NK-92 (cell line): ENCODE data around the gene GLO1.
"Not testable (repeated sequence)": the region's sequence is repeated elsewhere in the genome, so short reads cannot be mapped to it uniquely, and the experiment has no call there.

ENCODE experiments used
- DNase-seq: peaks from one replicate; lab custom pipeline; 2025; ENCODE audit not compliant: unreplicated experiment; lab: John Stamatoyannopoulos, UW

The GLO1 gene

GRCh38 chr6:38708496-38708895 lies 5.6 kb upstream of the GLO1 start:
- DNase-seq = no peak

GRCh38 chr6:38705924-38706323 lies 3.0 kb upstream of the GLO1 start:
- no peak for DNase-seq

- no peak for DNase-seq
Observed at GRCh38 chr6:38703949-38704590, 1.1 kb upstream of the GLO1 start.

- no peak for DNase-seq
Observed at GRCh38 chr6:38701551-38701950, 1.4 kb downstream of the GLO1 start.

- DNase-seq = not testable (repeated sequence)
Observed at GRCh38 chr6:38699702-38700101, 3.2 kb downstream of the GLO1 start.

GRCh38 chr6:38697846-38698245 lies 5.1 kb downstream of the GLO1 start:
- DNase-seq = no peak

GRCh38 chr6:38696345-38696744 lies 6.6 kb downstream of the GLO1 start:
- DNase-seq = no peak

GRCh38 chr6:38695933-38696332 lies 7.0 kb downstream of the GLO1 start:
- no peak for DNase-seq

GRCh38 chr6:38695227-38695900 lies 7.6 kb downstream of the GLO1 start:
- no peak for DNase-seq

- no peak for DNase-seq
Observed at GRCh38 chr6:38688579-38689087, 14.3 kb downstream of the GLO1 start.

- DNase-seq = no peak
Observed at GRCh38 chr6:38687549-38687948, 15.4 kb downstream of the GLO1 start.

GRCh38 chr6:38687043-38687353 lies 15.9 kb downstream of the GLO1 start:
- DNase-seq = no peak

- DNase-seq = no peak
Observed at GRCh38 chr6:38686270-38687042, 16.5 kb downstream of the GLO1 start.

- no peak for DNase-seq
Observed at GRCh38 chr6:38684904-38685303, 18.0 kb downstream of the GLO1 start.

GRCh38 chr6:38684237-38684636 lies 18.7 kb downstream of the GLO1 start:
- no peak for DNase-seq

- DNase-seq = no peak
Observed at GRCh38 chr6:38681850-38682249, 21.1 kb downstream of the GLO1 start.

- no peak for DNase-seq
Observed at GRCh38 chr6:38679668-38680067, 23.3 kb downstream of the GLO1 start.

- no peak for DNase-seq
Observed at GRCh38 chr6:38678178-38678760, 24.7 kb downstream of the GLO1 start.

GRCh38 chr6:38676974-38677544 lies 25.9 kb downstream of the GLO1 start:
- DNase-seq = no peak

- no peak for DNase-seq
Observed at GRCh38 chr6:38676236-38676973, 26.5 kb downstream of the GLO1 start.
